DMS153 (cell line): Measurements from ENCODE around the gene LYAR.
A peak's percentile ranks its signal among the peaks of the same experiment; 100 is the strongest.

Experiments
- DNase-seq: peaks from one replicate; lab custom pipeline; 2025; lab: John Stamatoyannopoulos, UW

Gene LYAR

GRCh38 chr4:4289941-4290850 lies at the start of gene LYAR, which contains the start of gene ZBTB49:
Gene LYAR (minus strand): TSS chr4:4290154. CDS start chr4:4283742, 6,412 bp downstream.
Gene ZBTB49 (plus strand): TSS chr4:4290251. CDS start chr4:4299946, 9,695 bp downstream.
- peak; percentile 30 for DNase-seq

- DNase-seq: no peak
Observed at GRCh38 chr4:4339504-4340085, 49.6 kb upstream of the LYAR start.

DNA sequence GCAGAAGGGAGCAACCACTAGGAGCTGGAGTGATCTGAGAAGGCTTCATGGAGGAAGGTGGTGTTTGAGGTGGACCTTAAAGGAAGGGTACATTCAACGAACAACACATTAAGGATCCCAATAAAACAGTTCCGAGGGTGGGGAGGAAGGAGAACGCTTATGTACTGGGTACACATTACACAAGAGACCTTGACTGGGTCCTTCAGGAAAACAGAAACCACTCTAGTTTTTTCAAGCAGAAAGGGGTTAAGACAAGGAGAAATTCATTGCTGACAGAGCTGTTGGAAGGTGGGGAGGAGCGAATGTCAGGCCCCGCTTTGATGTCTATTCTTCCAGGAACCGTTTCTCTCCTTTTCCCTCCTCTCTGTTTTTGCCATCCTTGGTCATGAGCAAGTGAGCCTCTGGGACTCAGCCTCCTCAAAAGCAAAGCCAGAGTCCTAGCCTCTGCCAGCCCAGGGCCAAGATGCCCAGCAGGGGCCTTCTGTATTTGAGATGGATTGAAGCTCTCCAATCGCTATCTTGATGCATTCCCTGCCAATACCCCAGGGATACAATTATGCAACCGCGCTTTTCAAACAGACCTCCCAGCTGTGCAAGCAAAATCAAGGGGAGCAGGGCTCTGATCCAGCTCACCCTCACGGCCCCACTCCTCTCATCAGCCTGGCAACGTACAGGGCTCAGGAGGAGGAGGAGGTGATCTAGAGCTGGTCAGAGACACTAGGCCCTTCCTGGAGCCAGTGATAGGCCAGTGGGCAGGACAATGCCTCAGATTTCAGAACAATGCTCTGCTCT lies 48.5 kb upstream of the LYAR start:
- no peak for DNase-seq

DNA sequence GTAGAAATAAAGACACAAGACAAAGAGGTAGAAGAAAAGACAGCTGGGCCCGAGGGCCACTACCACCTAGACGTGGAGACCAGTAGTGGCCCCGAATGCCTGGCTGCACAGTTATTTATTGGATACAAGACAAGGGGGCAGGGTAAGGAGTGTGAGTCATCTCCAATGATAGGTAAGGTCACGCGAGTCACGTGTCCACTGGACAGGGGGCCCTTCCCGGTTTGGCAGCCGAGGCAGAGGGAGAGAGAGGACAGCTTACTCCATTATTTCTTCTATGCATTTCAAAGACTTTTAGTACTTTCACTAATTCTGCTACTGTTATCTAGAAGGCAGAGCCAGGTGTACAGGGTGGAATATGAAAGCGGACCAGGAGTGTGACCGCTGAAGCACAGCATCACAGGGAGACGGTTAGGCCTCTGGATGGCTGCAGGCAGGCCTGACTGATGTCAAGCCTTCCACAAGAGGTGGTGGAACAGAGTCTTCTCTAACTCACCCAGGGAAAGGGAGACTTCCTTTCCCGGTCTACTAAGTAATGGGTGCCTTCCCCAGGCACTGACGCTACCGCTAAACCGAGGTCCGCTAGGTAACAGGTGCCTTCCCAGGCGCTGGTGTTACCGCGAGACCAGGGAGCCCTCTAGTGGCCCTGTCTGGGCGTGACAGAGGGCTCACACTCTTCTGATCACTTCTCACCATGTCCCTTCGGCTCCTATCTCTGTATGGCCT lies 45.0 kb upstream of the LYAR start:
- DNase-seq: peak; percentile 4

DNA sequence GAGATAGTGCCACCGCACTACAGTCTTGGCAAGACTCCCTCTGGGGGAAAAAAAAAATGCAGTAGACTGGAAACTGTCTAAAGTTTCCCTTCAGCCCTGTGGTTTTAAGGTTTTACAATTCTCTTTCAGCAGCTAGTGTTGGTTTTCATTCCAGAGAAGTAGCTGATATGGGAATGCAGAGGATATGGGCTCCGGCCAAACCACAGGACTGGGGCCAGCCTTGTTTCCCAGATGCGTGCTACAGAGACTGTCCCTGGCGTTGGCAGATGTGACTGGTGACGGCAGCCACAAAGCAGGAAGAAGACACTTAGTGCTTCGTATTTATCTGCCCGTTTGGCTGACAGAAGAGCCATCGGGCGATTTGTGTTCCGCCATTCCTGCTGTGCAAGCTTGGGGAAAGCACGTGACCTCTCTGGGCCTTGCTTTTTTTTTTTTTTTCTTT lies 43.3 kb upstream of the LYAR start:
- DNase-seq: no peak

- DNase-seq: no peak
Observed at GRCh38 chr4:4332529-4332928, 42.6 kb upstream of the LYAR start.

- DNase-seq: no peak
Observed at GRCh38 chr4:4330794-4331193, 40.8 kb upstream of the LYAR start.

GRCh38 chr4:4329496-4329895 lies 39.5 kb upstream of the LYAR start:
- no peak for DNase-seq

DNA sequence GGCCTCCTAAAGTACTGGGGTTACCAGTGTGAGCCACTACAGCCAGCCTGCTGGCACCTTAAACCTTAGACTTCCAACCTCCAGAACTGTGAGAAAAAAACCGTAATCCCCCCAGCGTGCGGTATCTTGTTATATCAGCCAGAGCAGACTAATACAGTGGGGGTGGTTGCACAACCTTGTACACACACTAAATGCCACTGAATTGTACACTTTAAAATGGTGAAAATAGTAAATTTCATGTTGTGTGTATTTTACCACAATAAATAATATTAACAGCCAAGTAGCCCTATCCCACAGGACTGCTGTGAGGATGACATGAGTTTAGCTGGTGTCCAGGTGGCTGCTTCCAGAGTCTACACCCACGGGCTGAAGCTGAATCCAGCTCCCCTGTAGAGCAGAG lies 38.9 kb upstream of the LYAR start:
- DNase-seq: no peak

- DNase-seq: no peak
Observed at GRCh38 chr4:4328206-4328605, 38.3 kb upstream of the LYAR start.

DNA sequence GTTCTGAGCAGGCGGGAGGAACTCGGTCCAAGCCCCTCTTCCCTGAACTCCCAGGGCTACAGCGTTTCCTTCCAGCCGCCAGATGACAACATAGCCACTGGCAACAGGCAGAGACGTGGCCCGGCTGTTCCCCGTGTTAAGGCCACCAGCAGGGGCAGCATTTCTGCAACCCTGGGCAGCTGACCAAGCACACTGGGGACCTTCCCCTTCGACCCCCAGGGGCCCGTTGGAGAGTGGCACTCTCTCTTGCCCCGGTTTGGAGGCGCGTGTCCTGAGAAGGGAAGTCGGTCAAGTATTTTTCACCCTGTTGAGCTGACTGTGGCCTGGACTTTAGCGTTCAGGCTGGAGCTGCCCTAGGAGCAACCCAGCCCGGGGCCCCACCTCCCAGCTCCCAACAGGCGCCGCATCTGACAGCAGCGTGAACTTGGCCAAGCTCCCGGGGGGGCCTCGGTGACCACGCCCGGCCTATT lies 37.7 kb upstream of the LYAR start:
- DNase-seq: no peak

GRCh38 chr4:4326166-4326565 lies 36.2 kb upstream of the LYAR start:
- no peak for DNase-seq

DNA sequence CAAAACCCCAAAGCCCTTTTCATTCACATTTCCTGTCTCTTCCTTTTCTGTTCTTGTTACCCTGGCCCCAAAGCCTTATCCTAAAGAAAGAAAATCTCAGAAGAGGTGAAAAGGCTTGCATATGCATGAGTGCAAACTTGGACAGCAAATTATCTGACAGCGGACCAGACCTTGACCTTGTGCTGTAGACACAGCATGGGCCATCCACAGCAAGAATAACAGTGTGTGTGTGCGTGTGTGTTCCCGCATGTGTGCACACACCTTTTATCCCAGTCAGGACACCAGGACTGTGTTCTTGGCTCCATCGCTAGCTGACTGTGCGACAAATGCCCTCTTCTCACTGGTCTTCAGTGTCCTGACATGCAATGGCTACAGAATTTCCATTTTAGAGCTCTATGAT lies 35.4 kb upstream of the LYAR start:
- DNase-seq: no peak

DNA sequence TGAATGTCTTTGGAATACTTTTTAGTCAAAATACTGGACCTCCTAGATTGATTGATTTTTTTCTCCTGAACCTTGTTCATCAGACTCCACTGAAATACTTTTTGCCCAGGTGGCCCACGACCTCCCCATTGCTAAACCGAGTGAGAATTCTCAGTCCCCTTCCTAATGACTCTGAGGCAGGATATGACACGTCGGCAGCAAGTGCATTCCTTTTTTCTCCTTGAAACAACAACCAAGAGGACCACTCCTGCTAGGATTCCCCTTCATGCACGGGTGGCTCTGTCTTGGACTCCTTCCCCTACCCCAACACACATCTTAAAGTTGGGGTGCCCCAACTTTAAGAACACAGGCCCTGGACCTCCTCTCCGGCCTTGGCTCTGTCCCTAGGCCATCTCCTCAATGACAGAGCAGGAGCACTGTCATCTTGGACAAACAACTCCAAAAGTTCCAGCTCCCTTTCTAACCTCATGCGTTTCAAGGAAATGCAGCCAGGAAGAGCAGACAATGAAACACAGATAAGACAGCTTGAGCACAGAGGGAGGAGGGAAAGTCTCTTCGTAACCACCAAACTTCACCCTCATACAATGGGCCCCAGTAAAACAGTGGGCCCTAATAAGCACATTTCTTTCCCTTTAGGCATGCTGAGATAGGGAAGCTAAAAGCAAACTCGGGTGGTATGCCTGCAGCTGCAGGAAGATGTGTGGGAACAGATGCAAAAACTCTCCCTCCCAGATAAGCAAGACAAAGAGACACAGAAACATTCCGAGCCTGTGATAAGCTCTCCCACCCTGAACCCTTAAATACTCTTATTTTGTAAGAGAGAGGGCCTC lies 34.0 kb upstream of the LYAR start:
- DNase-seq: no peak

DNA sequence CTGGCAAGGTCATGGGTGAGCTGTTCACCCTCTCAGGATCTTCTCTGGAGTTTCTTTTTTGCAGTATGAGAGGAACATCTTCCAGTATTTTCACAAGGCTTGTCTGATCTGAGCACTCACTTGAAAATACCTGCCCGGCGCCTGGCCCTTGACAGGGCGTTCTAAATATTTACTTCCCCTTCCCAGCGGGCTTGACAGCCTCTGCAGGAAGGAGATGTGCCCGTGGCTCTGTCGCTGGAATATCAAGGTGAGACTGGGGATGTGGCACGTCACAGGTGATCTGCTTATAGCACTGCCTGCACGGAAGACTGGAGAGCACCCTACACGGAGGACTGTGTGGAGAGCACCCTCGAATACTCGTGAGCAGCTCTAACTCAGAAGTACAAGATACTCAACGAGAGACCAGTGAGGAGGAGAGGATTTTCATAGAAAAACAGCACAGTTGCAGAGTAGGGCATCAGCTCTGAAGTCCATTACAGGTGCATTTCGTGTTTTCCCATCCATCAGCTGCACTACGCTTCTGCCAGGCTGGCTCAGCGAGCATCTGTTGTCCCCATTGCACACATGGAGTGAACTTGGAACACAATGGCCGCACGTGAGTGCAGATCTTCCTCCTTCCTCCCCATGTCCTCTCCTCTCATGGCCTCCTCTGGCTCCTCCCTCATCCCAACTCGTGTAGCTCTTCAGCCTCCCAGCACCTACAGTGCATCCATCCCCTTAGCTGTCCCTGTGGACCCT lies 32.2 kb upstream of the LYAR start:
- no peak for DNase-seq

- DNase-seq: no peak
Observed at GRCh38 chr4:4320951-4321714, 31.2 kb upstream of the LYAR start.

GRCh38 chr4:4320528-4320927 lies 30.6 kb upstream of the LYAR start:
- DNase-seq: no peak

DNA sequence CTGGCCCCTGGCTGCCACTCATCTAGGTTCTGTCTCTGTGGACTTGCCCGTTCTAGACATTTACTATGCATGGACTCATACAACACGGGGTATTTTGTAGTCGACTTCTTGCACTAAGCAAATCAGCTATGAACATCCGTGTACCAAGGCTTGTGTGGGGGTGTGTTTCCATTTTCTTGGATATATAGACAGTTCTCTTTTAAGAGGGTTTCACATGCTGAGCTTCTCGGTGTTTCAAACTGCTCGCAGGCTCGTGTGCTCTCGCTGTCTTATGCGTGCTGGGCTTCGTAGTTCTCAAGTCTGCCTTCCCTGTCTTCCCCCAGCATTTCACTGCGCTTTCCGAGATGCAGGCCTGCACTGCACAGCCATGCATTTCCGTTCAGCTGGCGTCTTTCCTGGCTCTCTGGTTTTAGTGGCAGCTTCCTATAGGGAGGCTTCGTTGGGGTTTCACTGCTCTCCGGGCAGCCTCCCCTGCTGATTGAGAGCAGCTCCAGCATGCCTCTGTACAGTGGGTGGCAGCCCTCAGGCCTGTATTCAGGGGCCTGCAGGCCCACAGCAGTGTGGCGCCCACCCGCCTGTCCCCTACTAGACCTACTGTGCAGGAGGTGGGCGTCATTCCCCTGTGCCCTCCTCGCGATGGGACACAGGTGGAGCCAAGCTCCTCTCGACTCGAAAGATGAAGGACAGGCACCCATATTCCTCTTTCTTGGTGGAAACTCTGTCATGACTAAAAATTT lies 27.7 kb upstream of the LYAR start:
- no peak for DNase-seq

DNA sequence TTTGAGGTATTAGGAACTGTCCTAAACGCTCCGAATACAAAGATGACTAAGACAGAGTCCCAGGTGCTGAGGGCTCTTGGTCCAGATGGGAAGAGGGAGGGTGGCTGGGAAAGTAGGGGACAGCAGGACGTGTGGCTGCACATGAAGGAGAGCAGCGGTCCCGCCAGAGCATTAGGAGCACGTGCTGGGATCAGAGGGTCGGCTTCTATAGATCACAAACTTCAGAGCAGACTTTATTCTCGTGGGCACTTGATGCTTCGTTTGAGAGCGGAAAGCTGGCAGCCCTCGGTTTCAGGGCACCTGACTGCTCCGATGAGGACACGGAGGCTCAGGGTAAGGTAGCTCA lies 26.2 kb upstream of the LYAR start:
- no peak for DNase-seq
